ENCODE data around the gene DNAH12. TPM values are rescaled to one million over a fixed set of nuclear protein-coding genes. Genes with fewer than 3 reads are reported as not detected.
"Not testable (repeated sequence)": the region's sequence is repeated elsewhere in the genome, so short reads cannot be mapped to it uniquely, and the experiment has no call there.

DNAH12 gene
- polyA plus RNA-seq, 3 donors: 0.03 TPM; not detected in 2

DNA sequence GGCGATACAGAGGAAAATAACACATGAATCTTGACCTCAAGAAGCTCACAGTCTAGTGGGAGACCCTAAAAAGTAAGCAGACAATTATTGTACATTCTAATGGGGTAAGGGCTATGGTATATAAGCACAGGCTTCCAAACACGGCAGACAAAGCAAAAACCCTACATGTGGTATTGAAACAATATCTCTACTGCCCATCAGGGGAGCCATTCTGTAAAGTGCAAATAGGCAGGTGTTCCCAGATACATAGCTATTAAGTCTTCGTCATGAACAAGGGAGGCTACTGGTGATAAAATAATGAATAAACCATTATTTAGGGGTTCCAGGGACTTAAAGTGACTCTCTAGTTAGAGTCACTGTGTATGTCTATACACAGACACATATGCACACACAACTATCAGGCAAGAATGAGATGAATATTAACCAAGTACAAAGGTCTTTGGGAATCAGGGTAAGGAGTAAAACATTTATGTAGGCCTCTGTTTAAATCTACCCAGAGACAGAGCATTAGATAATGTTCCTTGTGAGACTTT is 213.0 kb downstream of the DNAH12 start:
- Mint-ChIP-seq H3K9me3 (peaks cover 0 to 3% (median 0%) of the 10 kb centered on the region in 7 donors), H3K27ac (no peak overlapping the region), H3K4me1 (no peaks in the 10 kb centered on the region), H3K27me3 (ENCODE audit: low read depth in 3 of 3) (no peaks in the 10 kb centered on the region), H3K4me3 (no peak overlapping the region), H3K36me3 (no peaks in the 10 kb centered on the region)
- no peak overlapping the region for H3K9ac ChIP-seq (ENCODE audit: insufficient read depth, low read length, poor library complexity, severe bottlenecking)
- no peak overlapping the region for H3K4me2 ChIP-seq (replicated peaks; ENCODE audit: extremely low read depth, low read length, poor library complexity, severe bottlenecking)
- H4K20me1 ChIP-seq (ENCODE audit: insufficient read depth, low read length): no peaks in the 10 kb centered on the region
- no peaks in the 10 kb centered on the region for H3K79me2 ChIP-seq (ENCODE audit: insufficient read depth, low read length)
- no peaks in the 10 kb centered on the region for H3K9me3 ChIP-seq (replicated peaks in 1 of 2; ENCODE audit: control insufficient read depth in 1 of 2, insufficient read depth in 1 of 2, low read length in 2 of 2)
- DNase-seq: no peak
- H3K4me3 ChIP-seq (replicated peaks in 1 of 3; ENCODE audit: low read depth in 2 of 3, low read length in 3 of 3): no peak overlapping the region
- no peaks in the 10 kb centered on the region for H3K4me1 ChIP-seq (ENCODE audit: control insufficient read depth in 1 of 2, insufficient read depth in 2 of 2, low read length in 2 of 2)
- H3K27ac ChIP-seq (ENCODE audit: low read depth in 1 of 2, low read length in 2 of 2): no peak overlapping the region
- intact Hi-C loops (cut with micrococcal nuclease): no loop called here
- no CpG with 5 or more reads among the region's 3 CpGs for WGBS (ENCODE audit: insufficient coverage)
- H3K27me3 ChIP-seq (ENCODE audit: control insufficient read depth in 2 of 2, insufficient read depth in 2 of 2, low read length in 2 of 2): no peaks in the 10 kb centered on the region
- no peak overlapping the region for H2AFZ ChIP-seq (ENCODE audit: insufficient read depth, low read depth, low read length, poor library complexity, severe bottlenecking)
- H3K36me3 ChIP-seq (replicated peaks in 1 of 2; ENCODE audit: control insufficient read depth in 1 of 2, insufficient read depth in 2 of 2, low read length in 2 of 2): no peaks in the 10 kb centered on the region
- TF ChIP-seq, protein P1, sequence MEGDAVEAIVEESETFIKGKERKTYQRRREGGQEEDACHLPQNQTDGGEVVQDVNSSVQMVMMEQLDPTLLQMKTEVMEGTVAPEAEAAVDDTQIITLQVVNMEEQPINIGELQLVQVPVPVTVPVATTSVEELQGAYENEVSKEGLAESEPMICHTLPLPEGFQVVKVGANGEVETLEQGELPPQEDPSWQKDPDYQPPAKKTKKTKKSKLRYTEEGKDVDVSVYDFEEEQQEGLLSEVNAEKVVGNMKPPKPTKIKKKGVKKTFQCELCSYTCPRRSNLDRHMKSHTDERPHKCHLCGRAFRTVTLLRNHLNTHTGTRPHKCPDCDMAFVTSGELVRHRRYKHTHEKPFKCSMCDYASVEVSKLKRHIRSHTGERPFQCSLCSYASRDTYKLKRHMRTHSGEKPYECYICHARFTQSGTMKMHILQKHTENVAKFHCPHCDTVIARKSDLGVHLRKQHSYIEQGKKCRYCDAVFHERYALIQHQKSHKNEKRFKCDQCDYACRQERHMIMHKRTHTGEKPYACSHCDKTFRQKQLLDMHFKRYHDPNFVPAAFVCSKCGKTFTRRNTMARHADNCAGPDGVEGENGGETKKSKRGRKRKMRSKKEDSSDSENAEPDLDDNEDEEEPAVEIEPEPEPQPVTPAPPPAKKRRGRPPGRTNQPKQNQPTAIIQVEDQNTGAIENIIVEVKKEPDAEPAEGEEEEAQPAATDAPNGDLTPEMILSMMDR (IDR thresholded peaks at IDR 0.05): no peak

DNA sequence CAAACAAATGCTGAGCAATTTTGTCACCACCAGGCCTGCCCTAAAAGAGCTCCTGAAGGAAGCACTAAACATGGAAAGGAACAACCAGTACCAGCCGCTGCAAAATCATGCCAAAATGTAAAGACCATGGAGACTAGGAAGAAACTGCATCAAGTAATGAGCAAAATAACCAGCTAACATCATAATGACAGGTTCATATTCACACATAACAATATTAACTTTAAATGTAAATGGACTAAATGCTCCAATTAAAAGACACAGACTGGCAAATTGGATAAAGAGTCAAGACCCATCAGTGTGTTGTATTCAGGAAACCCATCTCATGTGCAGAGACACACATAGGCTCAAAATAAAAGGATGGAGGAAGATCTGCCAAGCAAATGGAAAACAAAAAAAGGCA is 217.6 kb downstream of the DNAH12 start:
- DNase-seq; H3K4me3 ChIP-seq (replicated peaks in 1 of 3; ENCODE audit: low read depth in 2 of 3, low read length in 3 of 3); H3K27ac ChIP-seq (ENCODE audit: low read depth in 1 of 2, low read length in 2 of 2); H3K36me3 ChIP-seq (replicated peaks in 1 of 2; ENCODE audit: control insufficient read depth in 1 of 2, insufficient read depth in 2 of 2, low read length in 2 of 2); H2AFZ ChIP-seq (ENCODE audit: insufficient read depth, low read depth, low read length, poor library complexity, severe bottlenecking); H3K4me2 ChIP-seq (replicated peaks; ENCODE audit: extremely low read depth, low read length, poor library complexity, severe bottlenecking); H3K27me3 Mint-ChIP-seq (ENCODE audit: low read depth in 3 of 3); H3K9ac ChIP-seq (ENCODE audit: insufficient read depth, low read length, poor library complexity, severe bottlenecking); H3K36me3 Mint-ChIP-seq; H3K4me1 Mint-ChIP-seq; H3K9me3 ChIP-seq (replicated peaks in 1 of 2; ENCODE audit: control insufficient read depth in 1 of 2, insufficient read depth in 1 of 2, low read length in 2 of 2); H3K4me3 Mint-ChIP-seq; H3K79me2 ChIP-seq (ENCODE audit: insufficient read depth, low read length); H3K27me3 ChIP-seq (ENCODE audit: control insufficient read depth in 2 of 2, insufficient read depth in 2 of 2, low read length in 2 of 2); H4K20me1 ChIP-seq (ENCODE audit: insufficient read depth, low read length); intact Hi-C loops (cut with micrococcal nuclease); H3K4me1 ChIP-seq (ENCODE audit: control insufficient read depth in 1 of 2, insufficient read depth in 2 of 2, low read length in 2 of 2); H3K27ac Mint-ChIP-seq: not testable (repeated sequence)
- WGBS (ENCODE audit: insufficient coverage): no CpG with 5 or more reads among the region's 1 CpG
- peaks cover 0 to 10% (median 7%) of the 10 kb centered on the region in 7 donors for H3K9me3 Mint-ChIP-seq

Data from CD14-positive monocyte (primary cell).